ENCODE results near the gene CYP19A1.

CYP19A1 gene

DNA sequence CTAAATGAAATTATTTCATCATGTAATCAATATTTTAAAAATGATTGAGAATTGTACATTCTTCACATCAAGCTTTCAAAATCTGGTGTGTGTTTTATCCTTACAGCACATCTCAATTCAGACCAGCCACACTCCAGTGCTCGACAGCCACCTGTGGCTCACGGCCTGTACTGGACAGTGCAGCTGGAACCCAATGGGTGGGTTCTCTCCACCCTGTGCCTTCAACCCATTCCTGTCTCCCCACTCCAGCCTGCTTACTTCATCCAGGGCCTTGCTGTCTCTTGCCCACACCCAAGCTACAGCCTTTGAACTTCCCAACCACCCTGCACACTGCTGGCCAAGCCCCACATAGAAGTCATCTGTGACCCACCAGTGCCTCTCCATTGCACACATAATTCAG is 17.6 kb downstream of the CYP19A1 start:
- TF ChIP-seq FOXP2 (optimal IDR thresholded peaks at IDR 0.05; ENCODE audit: borderline replicate concordance, extremely low read depth, extremely low read length, insufficient read depth): no peak
- TF ChIP-seq POLR2AphosphoS5 (IDR thresholded peaks at IDR 0.05; ENCODE audit: low read depth, low read length): no peak
- TF ChIP-seq SIN3A (IDR thresholded peaks at IDR 0.05; ENCODE audit: borderline replicate concordance, insufficient read depth, low read length): no peak
- TF ChIP-seq TAF1 (IDR thresholded peaks at IDR 0.05; ENCODE audit: borderline replicate concordance, insufficient read depth, low read length): no peak
- no peak for TF ChIP-seq REST (IDR thresholded peaks at IDR 0.05; ENCODE audit: insufficient read depth in 1 of 2, low read depth in 2 of 2, low read length in 2 of 2)

GRCh38 chr15:51319539-51319938 is 18.9 kb downstream of the CYP19A1 start:
- TF ChIP-seq SIN3A (IDR thresholded peaks at IDR 0.05; ENCODE audit: borderline replicate concordance, insufficient read depth, low read length): no peak
- no peak for TF ChIP-seq REST (IDR thresholded peaks at IDR 0.05; ENCODE audit: insufficient read depth in 1 of 2, low read depth in 2 of 2, low read length in 2 of 2)
- TF ChIP-seq POLR2AphosphoS5 (IDR thresholded peaks at IDR 0.05; ENCODE audit: low read depth, low read length): no peak
- no peak for TF ChIP-seq FOXP2 (optimal IDR thresholded peaks at IDR 0.05; ENCODE audit: borderline replicate concordance, extremely low read depth, extremely low read length, insufficient read depth)
- TF ChIP-seq TAF1 (IDR thresholded peaks at IDR 0.05; ENCODE audit: borderline replicate concordance, insufficient read depth, low read length): no peak

DNA sequence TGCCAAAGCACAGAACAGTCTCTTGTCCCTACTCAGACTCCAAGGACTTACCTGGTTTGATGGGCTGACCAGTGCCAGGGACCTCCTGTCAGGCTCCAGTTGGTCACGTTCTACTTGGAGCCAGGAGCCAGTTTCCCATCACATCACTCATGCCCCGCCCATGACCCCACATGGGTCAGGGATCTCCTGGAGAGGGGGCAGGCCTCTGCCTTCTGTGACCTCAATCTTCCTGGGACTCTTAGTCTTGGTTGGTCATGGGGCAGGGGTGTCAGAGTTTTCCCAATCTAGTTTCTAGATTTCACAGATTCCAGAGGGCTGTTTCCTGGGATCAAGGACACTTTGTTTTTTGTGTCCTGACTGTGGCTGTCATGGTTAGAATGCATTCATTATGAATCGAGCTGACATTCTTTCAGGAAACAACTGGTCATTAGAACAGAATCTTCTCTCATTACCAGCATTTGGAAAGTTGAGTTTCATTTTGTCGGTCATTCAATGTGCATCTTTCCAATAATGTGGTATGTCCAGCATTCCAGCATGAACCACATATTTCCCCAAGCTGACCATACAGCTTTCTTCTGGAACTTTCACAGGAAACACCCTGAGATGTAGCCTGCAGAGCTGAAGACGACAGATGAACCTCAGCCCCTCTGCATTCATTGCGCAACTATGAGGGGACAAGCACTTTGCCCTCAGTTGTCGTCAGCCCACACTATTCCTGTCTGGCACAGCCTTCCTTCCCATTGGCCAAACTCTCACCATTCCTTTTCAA is 19.8 kb downstream of the CYP19A1 start:
- TF ChIP-seq FOXP2 (optimal IDR thresholded peaks at IDR 0.05; ENCODE audit: borderline replicate concordance, extremely low read depth, extremely low read length, insufficient read depth) (no peak), POLR2AphosphoS5 (IDR thresholded peaks at IDR 0.05; ENCODE audit: low read depth, low read length) (no peak), TAF1 (IDR thresholded peaks at IDR 0.05; ENCODE audit: borderline replicate concordance, insufficient read depth, low read length) (no peak), REST (IDR thresholded peaks at IDR 0.05; ENCODE audit: insufficient read depth in 1 of 2, low read depth in 2 of 2, low read length in 2 of 2) (no peak), SIN3A (IDR thresholded peaks at IDR 0.05; ENCODE audit: borderline replicate concordance, insufficient read depth, low read length) (no peak)

DNA sequence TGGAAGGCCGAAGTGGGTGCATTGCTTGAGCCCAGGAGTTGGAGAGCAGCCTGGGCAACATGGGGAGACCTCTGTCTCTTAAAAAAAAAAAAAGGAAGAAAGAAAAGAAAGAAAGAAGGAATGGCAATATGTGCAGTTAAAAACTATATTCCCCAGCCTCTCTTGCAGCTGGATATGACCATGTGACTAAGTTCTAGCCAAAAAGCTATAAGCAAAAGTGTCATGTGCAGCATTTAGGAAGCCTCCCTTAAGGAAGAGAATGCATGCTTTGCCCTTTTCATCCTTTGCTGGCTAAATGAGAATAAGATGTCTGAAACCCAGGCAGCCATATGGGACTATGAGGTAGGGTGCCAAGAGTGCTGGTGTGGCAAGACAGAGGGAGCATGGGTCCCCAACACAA is 21.8 kb downstream of the CYP19A1 start:
- TF ChIP-seq SIN3A (IDR thresholded peaks at IDR 0.05; ENCODE audit: borderline replicate concordance, insufficient read depth, low read length) (no peak), TAF1 (IDR thresholded peaks at IDR 0.05; ENCODE audit: borderline replicate concordance, insufficient read depth, low read length) (no peak), FOXP2 (optimal IDR thresholded peaks at IDR 0.05; ENCODE audit: borderline replicate concordance, extremely low read depth, extremely low read length, insufficient read depth) (no peak), POLR2AphosphoS5 (IDR thresholded peaks at IDR 0.05; ENCODE audit: low read depth, low read length) (no peak), REST (IDR thresholded peaks at IDR 0.05; ENCODE audit: insufficient read depth in 1 of 2, low read depth in 2 of 2, low read length in 2 of 2) (no peak)

Measured in PFSK-1 (cell line).